HG02973 (cell line): ENCODE measurements around the gene ZNF346.

Experiments used
- ATAC-seq: cut with Tn5 transposase; IDR thresholded peaks from one replicate; pipeline ENCODE4 v1.9.1; 2021; ENCODE audit warnings: moderate library complexity; ENCODE audit not compliant: unreplicated experiment

ZNF346 gene

DNA sequence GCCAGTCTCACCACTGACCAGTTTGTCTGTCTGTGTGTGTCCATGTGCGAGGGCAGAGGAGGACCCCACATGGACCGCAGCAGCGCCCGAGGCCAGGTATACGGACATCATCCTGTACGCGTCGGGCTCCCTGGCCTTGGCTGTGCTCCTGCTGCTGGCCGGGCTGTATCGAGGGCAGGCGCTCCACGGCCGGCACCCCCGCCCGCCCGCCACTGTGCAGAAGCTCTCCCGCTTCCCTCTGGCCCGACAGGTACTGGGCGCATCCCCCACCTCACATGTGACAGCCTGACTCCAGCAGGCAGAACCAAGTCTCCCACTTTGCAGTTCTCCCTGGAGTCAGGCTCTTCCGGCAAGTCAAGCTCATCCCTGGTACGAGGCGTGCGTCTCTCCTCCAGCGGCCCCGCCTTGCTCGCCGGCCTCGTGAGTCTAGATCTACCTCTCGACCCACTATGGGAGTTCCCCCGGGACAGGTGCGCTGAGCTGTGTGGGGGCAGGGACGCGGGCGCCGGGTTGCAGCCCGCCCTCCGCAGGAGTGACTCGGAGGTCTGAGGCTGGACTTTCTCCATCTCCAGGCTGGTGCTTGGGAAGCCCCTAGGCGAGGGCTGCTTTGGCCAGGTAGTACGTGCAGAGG lies 70.7 kb downstream of the ZNF346 start:
- no peak for ATAC-seq

DNA sequence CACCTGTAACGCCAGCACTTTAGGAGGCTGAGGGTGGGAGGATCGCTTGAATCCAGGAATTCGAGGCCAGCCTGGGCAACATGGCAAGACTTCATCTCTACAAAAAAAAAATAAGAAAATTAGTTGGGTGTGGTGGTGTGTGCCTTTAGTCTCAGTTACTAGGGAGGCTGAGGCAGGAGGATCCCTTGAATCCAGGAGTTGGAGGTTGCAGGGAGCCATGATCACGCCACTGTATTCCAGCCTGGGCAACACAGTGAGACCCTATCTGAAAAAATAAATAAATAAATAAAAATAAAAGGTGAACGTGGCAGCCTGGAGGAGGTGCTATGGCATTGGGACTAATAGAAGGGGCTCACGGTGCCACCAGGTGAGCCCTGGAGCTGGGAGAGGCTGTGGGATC lies 71.3 kb downstream of the ZNF346 start:
- no peak for ATAC-seq

DNA sequence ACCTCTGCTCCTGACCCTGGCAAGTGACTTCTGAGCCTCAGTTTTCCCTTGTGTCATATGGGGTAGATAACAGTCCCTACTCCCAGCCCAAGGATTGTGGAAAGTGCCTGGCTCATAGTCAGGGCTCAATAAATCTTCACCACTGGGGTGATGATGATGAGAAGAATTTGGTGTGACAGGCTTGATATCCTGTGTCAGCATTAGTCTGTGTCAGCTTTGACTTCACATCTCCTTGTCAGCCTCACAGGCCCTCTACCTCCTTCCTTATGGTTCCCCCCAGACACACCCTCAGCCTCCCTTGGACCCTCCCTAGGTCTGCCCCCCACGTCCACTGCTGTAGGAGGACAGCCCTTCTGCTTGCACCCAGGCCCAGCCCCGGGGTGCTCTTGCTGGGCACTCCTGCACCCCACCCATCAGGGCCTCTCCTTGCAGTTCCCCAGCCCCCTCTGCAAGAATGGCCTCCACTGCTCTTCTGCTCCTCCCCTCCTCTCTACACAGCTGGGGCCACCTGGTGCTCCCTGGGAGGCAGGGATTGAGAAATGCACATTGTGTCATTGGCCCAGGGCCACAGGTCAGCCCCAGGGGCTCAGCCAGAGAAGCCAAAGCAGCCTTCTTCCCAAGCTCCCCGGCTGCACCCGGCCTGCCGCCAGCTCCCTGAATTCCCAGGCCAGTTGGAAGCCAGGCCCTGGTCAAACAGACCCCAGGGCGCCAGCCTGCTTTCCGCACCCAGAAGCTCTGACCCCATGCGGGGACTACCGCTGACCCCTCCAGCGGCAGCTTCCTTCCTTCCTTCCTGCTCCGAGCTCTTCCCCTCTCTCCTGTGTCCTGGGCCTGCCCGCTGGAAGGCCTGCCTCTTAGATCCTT lies 72.0 kb downstream of the ZNF346 start:
- ATAC-seq = no peak

- ATAC-seq = no peak
These were observed 72.7 kb downstream of the ZNF346 start for GRCh38 chr5:177095088-177095669.

- ATAC-seq = no peak
These were observed 73.9 kb downstream of the ZNF346 start for GRCh38 chr5:177096162-177097015.

DNA sequence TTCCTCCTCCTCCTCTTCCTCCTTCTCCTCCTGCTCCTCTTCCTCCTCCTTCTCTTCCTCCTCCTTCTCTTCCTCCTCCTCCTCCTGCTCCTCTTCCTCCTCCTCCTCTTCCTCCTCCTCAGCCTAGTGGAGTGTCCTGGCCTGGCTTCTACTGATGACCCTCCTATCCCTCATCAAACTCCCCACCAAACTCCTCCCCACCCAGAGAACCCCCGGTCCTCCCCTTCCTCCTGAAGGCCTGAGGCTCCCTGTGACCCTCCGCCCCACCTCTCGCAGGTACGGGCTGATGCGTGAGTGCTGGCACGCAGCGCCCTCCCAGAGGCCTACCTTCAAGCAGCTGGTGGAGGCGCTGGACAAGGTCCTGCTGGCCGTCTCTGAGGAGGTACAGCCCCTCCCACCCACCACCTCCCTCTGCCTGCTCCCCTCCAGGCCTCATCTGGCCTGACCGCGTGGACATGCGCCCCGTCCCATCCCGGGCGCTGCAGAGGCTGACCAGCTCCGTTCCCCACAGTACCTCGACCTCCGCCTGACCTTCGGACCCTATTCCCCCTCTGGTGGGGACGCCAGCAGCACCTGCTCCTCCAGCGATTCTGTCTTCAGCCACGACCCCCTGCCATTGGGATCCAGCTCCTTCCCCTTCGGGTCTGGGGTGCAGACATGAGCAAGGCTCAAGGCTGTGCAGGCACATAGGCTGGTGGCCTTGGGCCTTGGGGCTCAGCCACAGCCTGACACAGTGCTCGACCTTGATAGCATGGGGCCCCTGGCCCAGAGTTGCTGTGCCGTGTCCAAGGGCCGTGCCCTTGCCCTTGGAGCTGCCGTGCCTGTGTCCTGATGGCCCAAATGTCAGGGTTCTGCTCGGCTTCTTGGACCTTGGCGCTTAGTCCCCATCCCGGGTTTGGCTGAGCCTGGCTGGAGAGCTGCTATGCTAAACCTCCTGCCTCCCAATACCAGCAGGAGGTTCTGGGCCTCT lies 74.8 kb downstream of the ZNF346 start:
- no peak for ATAC-seq

DNA sequence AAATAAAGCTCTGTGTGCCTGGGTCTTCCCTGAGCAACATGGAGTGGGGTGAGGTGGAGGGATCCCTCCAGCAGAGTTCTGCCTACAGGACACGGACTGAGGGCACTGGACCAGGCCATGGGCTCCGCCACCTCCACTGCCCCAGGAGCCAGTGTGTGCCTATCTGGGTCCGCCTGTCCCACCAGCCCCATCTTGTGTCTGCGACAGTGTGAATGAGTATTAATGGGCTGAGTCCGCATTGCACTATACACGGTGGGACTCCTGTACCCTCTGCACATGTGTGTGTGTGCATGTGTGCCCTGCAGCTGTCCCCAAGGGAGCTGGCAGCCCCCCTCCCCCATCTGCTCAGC lies 75.6 kb downstream of the ZNF346 start:
- no peak for ATAC-seq

GRCh38 chr5:177098470-177099141 lies 76.1 kb downstream of the ZNF346 start:
- ATAC-seq = no peak

DNA sequence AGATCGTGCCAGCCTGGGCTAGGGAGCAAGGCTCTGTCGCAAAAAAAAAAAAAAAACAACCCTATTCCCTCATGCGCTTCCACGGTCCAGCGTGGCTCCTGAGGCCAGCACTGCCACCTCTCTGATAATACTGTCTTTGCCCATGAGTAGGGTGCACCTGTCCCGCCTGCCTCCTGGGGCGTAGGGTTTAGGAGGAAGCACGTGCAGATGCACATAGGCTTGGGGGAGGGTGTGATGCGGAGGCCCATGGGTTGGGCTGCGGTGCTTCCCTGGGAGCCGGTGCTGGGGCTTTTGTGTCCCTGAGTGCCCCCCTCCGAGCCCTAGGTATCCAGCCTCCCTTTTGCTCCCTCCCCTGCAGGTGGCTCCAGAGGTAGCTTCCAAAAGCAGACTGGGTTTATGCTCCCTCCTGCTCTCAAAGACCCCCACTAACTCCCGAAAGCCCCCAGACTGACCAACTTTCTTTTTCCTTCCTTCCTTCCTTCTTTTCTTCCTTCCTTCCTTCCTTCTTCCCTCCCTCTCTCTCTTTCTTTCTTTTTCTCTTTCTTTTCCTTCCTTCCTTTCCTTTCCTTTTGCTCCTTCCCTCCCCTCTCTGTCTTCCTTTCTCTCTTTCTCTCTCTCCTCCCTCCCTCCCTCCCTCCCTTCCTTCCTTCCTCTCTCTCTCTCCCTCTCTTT lies 77.1 kb downstream of the ZNF346 start:
- no peak for ATAC-seq

DNA sequence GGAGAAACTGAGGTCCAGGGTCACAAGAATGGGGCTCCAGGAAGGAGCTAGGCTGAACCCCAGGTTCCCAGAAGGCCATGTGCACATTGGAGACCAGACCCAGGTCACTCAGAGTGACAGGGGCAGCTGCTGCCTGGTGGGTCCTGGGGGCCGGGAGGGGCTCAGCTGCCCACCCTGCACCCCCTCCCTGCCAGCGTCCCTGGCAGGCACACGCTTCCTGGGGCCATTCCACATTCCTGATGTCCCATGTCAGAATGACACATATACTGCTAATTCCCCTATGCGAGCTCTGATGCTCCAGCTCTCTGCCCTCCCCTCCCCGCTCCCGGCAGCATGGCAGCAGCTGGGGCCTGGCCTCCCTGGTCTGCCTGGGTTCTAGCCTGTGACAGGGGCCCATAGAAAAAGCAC lies 78.2 kb downstream of the ZNF346 start:
- ATAC-seq = no peak

- no peak for ATAC-seq
These were observed 81.2 kb downstream of the ZNF346 start for GRCh38 chr5:177103523-177104253.

- no peak for ATAC-seq
These were observed 83.4 kb downstream of the ZNF346 start for GRCh38 chr5:177105691-177106476.

- no peak for ATAC-seq
These were observed 84.7 kb downstream of the ZNF346 start for GRCh38 chr5:177107159-177107558.

DNA sequence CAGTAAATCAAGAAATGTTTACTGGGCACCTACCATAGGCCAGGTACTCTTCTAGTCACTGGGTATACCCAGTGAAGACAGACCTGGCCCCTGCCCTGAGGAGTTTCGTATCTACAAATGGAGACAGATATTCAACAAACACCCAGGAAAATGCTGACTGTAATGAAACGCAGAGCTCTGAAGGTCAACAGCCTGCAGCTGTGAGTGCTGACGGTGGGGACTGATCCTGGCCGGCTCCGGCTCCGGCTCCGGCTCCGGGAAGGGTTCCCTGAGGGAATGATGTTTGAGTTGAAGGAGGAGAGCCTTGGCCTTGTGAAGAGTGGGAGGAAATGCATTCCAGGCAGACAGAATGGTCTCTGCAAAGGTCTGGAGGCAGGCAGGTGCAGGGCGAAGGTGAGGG lies 87.3 kb downstream of the ZNF346 start:
- ATAC-seq = no peak

GRCh38 chr5:177111720-177112394 lies 89.4 kb downstream of the ZNF346 start:
- no peak for ATAC-seq

DNA sequence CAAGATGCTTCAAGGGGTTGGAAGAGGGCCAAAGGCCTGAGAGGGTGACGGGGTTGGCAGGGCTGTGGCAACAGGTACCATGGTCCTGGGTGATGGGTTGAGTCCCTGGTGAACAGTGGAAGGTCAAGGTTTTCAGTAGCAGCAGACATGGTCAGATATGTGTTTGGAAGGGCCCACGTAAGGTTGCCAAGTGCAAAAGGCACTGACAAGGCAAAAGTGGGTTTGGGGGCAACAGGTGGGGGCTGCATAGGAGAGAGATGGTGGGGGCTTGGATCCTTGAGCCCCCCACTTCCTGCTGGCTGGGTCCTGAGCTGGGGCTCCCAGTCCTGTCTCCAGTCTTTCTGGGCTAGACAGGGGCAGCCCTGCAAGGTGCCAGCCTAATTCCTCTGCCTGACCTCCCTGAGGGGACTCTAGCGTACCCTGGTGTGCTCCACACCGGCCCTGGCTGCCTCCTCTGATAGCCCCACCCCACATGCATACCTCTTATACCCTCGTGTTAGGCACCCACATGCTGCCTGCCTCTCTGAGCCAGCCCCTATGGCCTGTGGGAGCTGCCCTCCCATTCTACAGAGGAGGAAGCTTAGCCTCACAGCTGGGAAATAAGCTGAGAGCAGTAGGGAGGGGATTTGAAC lies 90.2 kb downstream of the ZNF346 start:
- no peak for ATAC-seq
